Fibroblast of lung (primary cell): ENCODE results near the gene PDCL3.

ENCODE experiments used
- CTCF ChIP-seq, 2 donors: IDR thresholded peaks in 1 of 2; conservative IDR thresholded peaks in 1 of 2; 1 replicate in 1 of 2; 2 replicates in 1 of 2; pipeline ENCODE4 v1.5.1; 2011 to 2012; ENCODE audit warnings: low read length in 2 of 2, control low read depth in 1 of 2, inconsistent platforms in 1 of 2, low read depth in 1 of 2, mild to moderate bottlenecking in 1 of 2
- EZH2 ChIP-seq: IDR thresholded peaks from 2 replicates; pipeline ENCODE4 v1.5.1; 2012; ENCODE audit warnings: low read length, control low read depth, mild to moderate bottlenecking; ENCODE audit errors: missing control alignments

- no peak for TF ChIP-seq CTCF (conservative IDR thresholded peaks at IDR 0.05 in 1 of 2, IDR thresholded peaks at IDR 0.05 in 1 of 2; ENCODE audit: low read depth in 1 of 2, low read length in 2 of 2)
- TF ChIP-seq EZH2, result no peak
Measured at GRCh38 chr2:100603948-100604633, 41.3 kb downstream of the PDCL3 start.
